CD4-positive, alpha-beta T cell treated with Interleukin-17A for 1 hour (primary cell): ENCODE results near the gene TXNRD1.
"Not testable (repeated sequence)": the region's sequence is repeated elsewhere in the genome, so short reads cannot be mapped to it uniquely, and the experiment has no call there.

Experiments used
- DNase-seq: peaks from one replicate; pipeline ENCODE4 v3.0.0-alpha.2; 2020

Gene TXNRD1

DNA sequence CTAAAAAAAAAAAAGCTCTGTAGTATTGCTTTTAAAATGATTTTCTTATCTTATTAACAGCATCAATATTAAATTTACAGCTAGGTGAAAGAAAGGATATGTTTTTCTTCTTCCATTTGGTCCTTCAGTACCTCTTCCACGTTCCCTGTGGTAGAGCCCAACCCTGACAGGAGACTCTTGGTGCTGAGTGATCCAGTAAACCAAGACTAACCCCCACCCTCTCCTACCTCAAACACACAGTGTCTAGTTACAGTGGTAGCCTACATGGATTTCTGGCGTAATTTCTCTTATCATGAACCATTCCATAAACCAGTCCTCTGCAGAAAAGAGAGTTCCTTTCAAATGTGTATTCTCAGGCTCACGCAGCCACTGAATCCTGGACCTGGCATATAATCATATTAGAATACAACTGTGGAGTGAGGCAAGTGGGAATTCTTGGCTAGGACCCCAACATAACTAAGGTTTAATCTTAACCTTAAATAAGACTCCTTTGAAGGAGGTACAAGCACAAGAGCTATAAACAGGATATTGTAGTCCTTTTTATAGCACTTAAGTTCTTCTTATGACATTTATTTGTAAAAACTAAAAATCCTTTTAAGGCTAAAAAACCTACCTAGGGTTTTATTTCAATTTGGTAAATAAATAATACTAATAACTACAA, 27.1 kb downstream of the TXNRD1 start:
- no peak for DNase-seq

DNA sequence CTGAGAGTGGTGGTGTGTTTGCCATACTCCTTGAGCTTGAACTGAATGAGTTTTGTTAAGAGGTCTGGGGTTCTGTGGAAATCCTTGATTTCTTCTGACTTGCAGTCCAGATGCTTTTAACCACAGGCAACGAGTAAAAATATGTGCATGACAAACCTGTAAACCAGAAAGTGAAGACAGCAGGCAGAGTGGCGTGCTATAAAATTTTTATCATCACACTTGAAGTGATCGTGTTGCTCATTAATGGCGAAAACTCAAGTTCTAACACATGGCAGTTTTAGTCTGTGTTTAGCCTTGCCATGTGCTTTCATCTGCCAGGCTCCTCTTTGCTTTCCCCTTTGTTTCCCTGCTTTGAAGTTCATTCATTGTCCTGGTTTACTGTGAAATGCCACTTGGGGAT, 28.0 kb downstream of the TXNRD1 start:
- DNase-seq = no peak

- DNase-seq = no peak
Measured at GRCh38 chr12:104243971-104244370, 28.4 kb downstream of the TXNRD1 start.

- DNase-seq = no peak
Measured at GRCh38 chr12:104247698-104248097, 32.1 kb downstream of the TXNRD1 start.

GRCh38 chr12:104248444-104248843, 32.9 kb downstream of the TXNRD1 start:
- no peak for DNase-seq

DNA sequence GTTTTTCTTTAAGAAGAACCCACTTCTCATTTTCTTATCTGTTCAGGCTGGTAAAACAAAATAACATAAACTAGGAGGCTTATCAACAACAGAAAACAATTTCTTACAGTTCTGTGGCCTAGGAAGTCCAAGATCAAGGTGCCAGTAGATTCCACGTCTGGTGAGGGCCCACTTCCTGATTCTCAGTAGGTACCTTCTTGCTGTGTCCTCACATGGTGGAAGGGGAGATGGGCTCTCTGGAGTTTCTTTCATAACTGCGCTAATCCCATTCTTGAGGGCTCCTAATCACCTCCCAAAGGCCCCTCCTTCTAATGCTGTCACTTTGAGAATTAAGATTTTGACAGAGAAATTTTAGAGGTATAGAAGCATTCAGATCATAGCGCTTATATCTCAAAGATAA, 33.4 kb downstream of the TXNRD1 start:
- no peak for DNase-seq

- DNase-seq = no peak
Measured at GRCh38 chr12:104249898-104250297, 34.3 kb downstream of the TXNRD1 start.

DNA sequence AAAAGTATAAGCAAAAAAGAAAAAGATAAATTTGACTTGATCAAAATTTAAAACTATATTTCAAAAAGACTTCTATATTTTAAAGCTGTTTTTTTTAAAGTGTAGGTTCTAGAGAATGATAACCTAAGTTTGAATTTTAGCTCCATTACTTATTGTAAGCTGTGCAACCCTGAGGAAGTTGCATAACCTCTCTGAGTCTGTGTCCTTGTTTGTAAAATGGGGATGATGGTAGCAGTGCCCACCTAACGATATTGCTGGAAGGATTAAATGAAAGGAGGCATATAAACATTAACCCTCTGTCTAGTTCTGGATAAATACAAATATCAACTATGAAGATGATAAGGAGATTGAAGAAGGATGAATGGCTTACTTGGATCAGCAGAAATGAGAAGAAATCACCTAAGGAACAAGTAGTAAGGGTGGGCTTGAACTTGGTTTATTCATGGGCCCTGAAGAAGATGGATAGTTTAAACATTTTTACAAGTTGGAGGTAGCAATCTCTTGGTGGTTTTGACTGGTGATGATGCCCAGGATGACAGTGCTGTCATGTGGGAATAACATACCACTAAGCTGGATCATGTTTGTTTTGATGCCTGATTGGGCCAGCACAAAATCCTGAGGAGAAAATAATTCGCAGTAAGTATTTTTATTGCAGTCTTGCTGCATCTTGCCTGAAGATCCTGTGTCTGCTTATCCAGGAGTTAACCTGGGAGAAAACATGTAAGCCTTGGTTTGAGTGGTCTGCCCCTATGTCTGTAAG, 35.0 kb downstream of the TXNRD1 start:
- DNase-seq = no peak

GRCh38 chr12:104257913-104258472, 42.4 kb downstream of the TXNRD1 start:
- no peak for DNase-seq

GRCh38 chr12:104258476-104259067, 43.0 kb downstream of the TXNRD1 start:
- DNase-seq = no peak

DNA sequence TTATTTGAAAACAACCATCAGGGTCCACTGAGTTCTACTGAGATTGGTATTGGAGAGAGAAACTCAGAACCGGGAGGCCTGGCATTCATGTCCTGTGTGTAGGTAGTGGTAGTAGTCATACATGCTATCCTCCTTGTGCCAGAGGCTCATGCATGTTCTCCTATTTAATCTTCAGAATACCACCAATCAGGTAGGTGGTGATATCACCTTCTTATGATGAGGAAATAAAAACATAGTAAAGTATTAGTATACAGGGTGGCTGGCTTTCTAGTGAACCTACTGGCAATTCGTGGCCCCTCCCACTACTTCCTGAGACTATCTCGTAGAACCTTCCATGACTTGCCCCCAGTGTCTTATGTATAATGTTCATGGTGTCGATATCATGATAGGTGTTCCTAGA, 47.4 kb downstream of the TXNRD1 start:
- DNase-seq = no peak

DNA sequence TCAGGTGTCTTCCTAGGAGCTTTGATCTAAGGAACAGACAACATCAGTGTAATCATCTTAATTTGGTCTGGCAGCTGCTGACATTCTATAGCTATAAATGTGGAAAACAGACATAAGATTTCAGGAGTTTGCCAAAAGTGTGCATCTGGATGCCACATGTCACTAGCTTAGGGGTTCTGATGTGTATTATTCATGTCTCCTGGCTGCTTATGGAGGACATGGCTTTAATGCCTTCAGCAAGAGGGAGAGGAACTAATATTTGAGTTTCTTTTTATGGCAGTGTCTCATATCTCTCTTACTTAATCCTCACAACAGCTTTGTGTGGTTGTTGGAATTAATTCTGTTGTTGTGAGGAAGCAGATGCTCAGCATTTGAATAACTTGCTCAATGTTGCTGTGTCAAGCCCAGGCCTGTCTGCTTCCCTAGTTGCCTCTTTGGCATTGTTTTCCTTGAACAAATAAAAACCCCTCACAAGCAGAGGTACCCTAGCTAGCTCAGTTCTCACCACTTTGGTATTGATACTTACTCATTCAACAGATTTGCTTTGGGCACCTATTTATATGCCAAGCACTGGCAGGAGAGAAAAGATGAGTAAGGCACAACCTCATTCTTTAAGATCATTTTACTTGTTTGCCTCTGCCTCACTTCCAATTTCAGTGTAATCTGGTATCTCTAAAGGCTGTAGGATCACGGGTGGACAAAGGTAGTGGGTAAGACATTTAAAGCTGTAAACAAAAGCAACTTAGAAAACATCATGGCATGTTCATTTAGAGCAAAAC, 48.2 kb downstream of the TXNRD1 start:
- no peak for DNase-seq

DNA sequence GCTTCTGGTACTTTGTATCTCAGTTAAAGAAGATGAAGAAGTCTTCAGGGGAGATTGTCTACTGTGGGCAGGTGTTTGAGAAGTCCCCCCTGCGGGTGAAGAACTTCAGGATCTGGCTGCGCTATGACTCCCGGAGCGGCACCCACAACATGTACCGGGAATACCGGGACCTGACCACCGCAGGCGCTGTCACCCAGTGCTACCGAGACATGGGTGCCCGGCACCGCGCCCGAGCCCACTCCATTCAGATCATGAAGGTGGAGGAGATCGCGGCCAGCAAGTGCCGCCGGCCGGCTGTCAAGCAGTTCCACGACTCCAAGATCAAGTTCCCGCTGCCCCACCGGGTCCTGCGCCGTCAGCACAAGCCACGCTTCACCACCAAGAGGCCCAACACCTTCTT, 49.9 kb downstream of the TXNRD1 start:
- not testable (repeated sequence) for DNase-seq

DNA sequence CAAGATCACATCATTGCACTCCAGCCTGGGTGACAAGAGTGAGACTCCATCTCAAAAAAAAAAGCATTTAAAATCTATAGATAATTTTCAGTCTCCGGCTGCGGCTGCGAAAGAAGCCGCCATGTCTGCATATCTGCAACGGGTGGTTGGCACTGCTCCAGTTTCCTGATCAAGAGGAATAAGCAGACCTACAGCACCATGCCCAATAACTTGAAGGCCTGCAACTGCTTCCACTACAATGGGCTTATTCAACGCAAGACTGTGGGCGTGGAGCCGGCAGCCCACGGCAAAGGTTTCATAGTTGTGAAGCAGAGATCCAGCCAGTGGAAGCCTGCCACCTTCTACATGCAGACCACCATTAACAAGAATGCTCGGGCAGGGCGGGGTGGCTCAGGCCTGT, 57.4 kb downstream of the TXNRD1 start:
- DNase-seq = no peak

- no peak for DNase-seq
Measured at GRCh38 chr12:104273503-104273902, 57.9 kb downstream of the TXNRD1 start.

- no peak for DNase-seq
Measured at GRCh38 chr12:104274811-104275210, 59.2 kb downstream of the TXNRD1 start.

GRCh38 chr12:104275689-104276088, 60.1 kb downstream of the TXNRD1 start:
- no peak for DNase-seq

GRCh38 chr12:104276273-104277131, 60.9 kb downstream of the TXNRD1 start:
- no peak for DNase-seq

- no peak for DNase-seq
Measured at GRCh38 chr12:104279164-104279563, 63.6 kb downstream of the TXNRD1 start.

GRCh38 chr12:104280111-104280510, 64.5 kb downstream of the TXNRD1 start:
- DNase-seq = no peak

DNA sequence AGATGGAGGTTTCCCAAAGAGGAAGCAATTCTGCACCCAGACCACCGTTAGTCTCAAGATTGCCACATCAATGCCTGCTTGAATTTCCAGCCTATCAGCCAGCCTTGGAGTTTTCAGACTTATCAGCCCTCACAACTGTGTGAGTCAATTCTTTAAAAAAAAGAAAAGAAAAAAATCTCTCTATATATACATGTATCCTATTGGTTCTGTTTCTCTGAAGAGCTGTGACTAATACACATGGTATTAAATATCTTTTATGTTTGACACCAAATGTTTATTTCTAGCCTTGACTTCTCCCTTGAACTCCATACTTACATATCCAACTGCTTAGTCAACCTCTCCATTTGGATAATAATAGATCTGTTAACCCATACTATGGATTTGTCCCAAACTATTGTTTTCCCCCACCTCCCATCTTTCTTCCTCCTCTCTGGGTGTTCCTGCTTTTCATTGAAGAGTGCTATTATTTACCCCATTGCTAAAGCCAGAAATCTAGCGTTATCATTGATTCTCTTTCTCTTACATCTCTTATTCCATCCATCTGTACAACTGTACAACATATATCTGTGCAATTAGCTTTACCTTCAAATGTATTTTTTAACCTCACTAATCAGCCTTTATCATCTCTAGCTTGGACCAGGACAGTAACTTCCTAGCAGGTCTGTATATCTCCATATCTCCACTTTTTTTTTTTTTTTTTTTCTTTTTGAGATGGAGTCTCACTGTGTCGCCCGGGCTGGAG, 65.3 kb downstream of the TXNRD1 start:
- DNase-seq = no peak
